Measurements from ENCODE around the gene ATP5F1B. TPM values are rescaled to one million over a fixed set of nuclear protein-coding genes. Genes with fewer than 3 reads are reported as not detected.

Gene ATP5F1B
- total RNA-seq, 1 experiment from 2014 or later, result 1,051 TPM

DNA sequence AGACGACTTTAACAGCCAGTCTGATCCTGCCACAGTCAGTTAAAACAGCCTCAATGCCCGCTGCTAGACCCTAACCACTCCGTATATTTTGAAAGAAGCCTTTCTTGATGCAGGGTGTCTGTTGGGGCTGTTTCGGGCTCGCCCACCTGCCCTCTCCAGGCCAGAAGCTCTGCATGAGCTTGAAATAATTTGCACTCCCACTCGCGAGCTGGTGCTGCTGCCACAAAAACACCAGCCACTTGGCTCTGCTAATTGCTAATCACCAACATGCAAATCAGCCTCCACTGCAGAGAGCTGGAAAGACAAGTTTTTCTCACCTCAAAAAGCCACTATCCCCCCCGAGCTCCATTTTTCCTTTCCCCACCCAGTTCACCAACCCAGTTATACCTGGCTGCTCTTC, 31.2 kb downstream of the ATP5F1B start:
- Histone ChIP-seq H3K4me3 (replicated peaks in 1 of 2; ENCODE audit: low read depth in 1 of 2, low read length in 2 of 2) (no peak overlapping the region), H3K9ac (ENCODE audit: low read length) (no peak overlapping the region), H4K20me1 (ENCODE audit: insufficient read depth) (0 out of 2 replicates have a peak, but pooled peaks cover 3% of the 10 kb centered on the region), H3K79me2 (ENCODE audit: insufficient read depth, low read length) (peaks cover 26% of the 10 kb centered on the region), H3K9me3 (ENCODE audit: control insufficient read depth in 1 of 2, insufficient read depth in 1 of 2, low read depth in 1 of 2, low read length in 2 of 2) (no peaks in the 10 kb centered on the region), H2AFZ (ENCODE audit: low read depth, low read length, poor library complexity, severe bottlenecking) (no peak overlapping the region), H3K27me3 (ENCODE audit: insufficient read depth, low read length) (no peaks in the 10 kb centered on the region), H3K27ac (ENCODE audit: low read depth, low read length) (no peak overlapping the region), H3K4me2 (ENCODE audit: low read length) (no peak overlapping the region), H3K9me2 (ENCODE audit: insufficient read depth) (no peaks in the 10 kb centered on the region), H3K4me1 (ENCODE audit: control insufficient read depth in 1 of 2, insufficient read depth in 2 of 2, low read length in 2 of 2) (no peaks in the 10 kb centered on the region), H3K36me3 (ENCODE audit: control insufficient read depth in 1 of 2, insufficient read depth in 2 of 2, low read length in 2 of 2) (peaks cover 65 to 69% of the 10 kb centered on the region in 2 experiments; a peak in 3 of 4 replicates)
- TF ChIP-seq TCF7L2 (IDR thresholded peaks at IDR 0.05; ENCODE audit: borderline replicate concordance, extremely low read depth, insufficient read depth, insufficient read length) (no peak), CBX3 (IDR thresholded peaks at IDR 0.05; ENCODE audit: low read depth) (no peak), POLR2AphosphoS5 (IDR thresholded peaks at IDR 0.05; ENCODE audit: low read depth, low read length) (no peak), JUND (IDR thresholded peaks at IDR 0.05) (no peak)
- TF ChIP-seq, protein P1, sequence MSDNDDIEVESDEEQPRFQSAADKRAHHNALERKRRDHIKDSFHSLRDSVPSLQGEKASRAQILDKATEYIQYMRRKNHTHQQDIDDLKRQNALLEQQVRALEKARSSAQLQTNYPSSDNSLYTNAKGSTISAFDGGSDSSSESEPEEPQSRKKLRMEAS (IDR thresholded peaks at IDR 0.05), result no peak
- intact Hi-C loops (cut with micrococcal nuclease), result no loop called here
- CTCF ChIA-PET, result no interaction called here
- BruUV-seq (replicated peaks), result no TSS peak
- DNase-seq (ENCODE audit: low read depth, low spot score), result no peak
- POLR2A ChIA-PET, result no interaction called here
- no peak for ATAC-seq
- RAD21 ChIA-PET (ENCODE audit: low non-redundant PET in 1 of 2, low total read pairs in 2 of 2, uncharacterized antibody in 2 of 2, unreplicated experiment in 2 of 2), result no interaction called here

DNA sequence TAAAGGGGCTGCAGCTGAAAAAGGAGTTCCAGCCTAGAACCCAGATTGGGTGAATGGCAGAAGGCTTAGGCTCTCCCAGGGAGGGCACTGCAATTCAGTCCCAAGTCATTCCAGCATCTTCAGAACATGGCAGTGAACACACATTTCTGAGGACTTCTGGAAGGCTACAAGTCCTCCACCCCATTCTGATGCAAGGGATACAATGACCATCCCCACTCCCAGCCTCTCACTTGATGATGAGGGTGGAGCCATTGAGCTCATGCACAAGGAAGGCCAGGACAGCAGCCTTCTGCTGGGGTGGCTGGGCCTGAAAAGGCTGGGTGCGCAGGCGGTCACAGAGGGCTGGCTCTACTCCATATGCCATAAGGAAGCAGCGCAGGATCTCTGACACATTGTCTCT, 41.4 kb downstream of the ATP5F1B start:
- no peak overlapping the region for H3K27ac ChIP-seq (ENCODE audit: low read depth, low read length)
- H3K4me1 ChIP-seq (ENCODE audit: control insufficient read depth in 1 of 2, insufficient read depth in 2 of 2, low read length in 2 of 2), result no peaks in the 10 kb centered on the region
- no peaks in the 10 kb centered on the region for H3K79me2 ChIP-seq (ENCODE audit: insufficient read depth, low read length)
- intact Hi-C loops (cut with micrococcal nuclease), result no loop called here
- peaks cover 66 to 69% of the 10 kb centered on the region in 2 experiments for H3K36me3 ChIP-seq (ENCODE audit: control insufficient read depth in 1 of 2, insufficient read depth in 2 of 2, low read length in 2 of 2)
- no TSS peak for BruUV-seq (replicated peaks)
- no peaks in the 10 kb centered on the region; the same call in 1 of the 2 replicates for H4K20me1 ChIP-seq (ENCODE audit: insufficient read depth)
- H3K27me3 ChIP-seq (ENCODE audit: insufficient read depth, low read length), result no peaks in the 10 kb centered on the region
- no peak for TF ChIP-seq ELF1 (IDR thresholded peaks at IDR 0.05; ENCODE audit: borderline replicate concordance, low read depth)
- no peak for TF ChIP-seq SRF (IDR thresholded peaks at IDR 0.05; ENCODE audit: low read depth)
- no peak for TF ChIP-seq FOSL1 (IDR thresholded peaks at IDR 0.05; ENCODE audit: low read depth)
- no peak for TF ChIP-seq TCF7L2 (IDR thresholded peaks at IDR 0.05; ENCODE audit: borderline replicate concordance, extremely low read depth, insufficient read depth, insufficient read length)
- TF ChIP-seq, protein P2, sequence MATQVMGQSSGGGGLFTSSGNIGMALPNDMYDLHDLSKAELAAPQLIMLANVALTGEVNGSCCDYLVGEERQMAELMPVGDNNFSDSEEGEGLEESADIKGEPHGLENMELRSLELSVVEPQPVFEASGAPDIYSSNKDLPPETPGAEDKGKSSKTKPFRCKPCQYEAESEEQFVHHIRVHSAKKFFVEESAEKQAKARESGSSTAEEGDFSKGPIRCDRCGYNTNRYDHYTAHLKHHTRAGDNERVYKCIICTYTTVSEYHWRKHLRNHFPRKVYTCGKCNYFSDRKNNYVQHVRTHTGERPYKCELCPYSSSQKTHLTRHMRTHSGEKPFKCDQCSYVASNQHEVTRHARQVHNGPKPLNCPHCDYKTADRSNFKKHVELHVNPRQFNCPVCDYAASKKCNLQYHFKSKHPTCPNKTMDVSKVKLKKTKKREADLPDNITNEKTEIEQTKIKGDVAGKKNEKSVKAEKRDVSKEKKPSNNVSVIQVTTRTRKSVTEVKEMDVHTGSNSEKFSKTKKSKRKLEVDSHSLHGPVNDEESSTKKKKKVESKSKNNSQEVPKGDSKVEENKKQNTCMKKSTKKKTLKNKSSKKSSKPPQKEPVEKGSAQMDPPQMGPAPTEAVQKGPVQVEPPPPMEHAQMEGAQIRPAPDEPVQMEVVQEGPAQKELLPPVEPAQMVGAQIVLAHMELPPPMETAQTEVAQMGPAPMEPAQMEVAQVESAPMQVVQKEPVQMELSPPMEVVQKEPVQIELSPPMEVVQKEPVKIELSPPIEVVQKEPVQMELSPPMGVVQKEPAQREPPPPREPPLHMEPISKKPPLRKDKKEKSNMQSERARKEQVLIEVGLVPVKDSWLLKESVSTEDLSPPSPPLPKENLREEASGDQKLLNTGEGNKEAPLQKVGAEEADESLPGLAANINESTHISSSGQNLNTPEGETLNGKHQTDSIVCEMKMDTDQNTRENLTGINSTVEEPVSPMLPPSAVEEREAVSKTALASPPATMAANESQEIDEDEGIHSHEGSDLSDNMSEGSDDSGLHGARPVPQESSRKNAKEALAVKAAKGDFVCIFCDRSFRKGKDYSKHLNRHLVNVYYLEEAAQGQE (IDR thresholded peaks at IDR 0.05; ENCODE audit: low read depth), result no peak
- TF ChIP-seq EZH2phosphoT487 (IDR thresholded peaks at IDR 0.05; ENCODE audit: borderline replicate concordance), result no peak
- no peak overlapping the region for H3K4me3 ChIP-seq (replicated peaks in 1 of 2; ENCODE audit: low read depth in 1 of 2, low read length in 2 of 2)
- no peak overlapping the region for H2AFZ ChIP-seq (ENCODE audit: low read depth, low read length, poor library complexity, severe bottlenecking)
- H3K9me2 ChIP-seq (ENCODE audit: insufficient read depth), result no peaks in the 10 kb centered on the region
- ChIA-PET RAD21 (ENCODE audit: low non-redundant PET in 1 of 2, low total read pairs in 2 of 2, uncharacterized antibody in 2 of 2, unreplicated experiment in 2 of 2) (no interaction called here), POLR2A (no interaction called here), CTCF (no interaction called here)
- no peak overlapping the region for H3K9ac ChIP-seq (ENCODE audit: low read length)
- no peak for ATAC-seq
- no peak for DNase-seq (ENCODE audit: low read depth, low spot score)
- no peaks in the 10 kb centered on the region for H3K9me3 ChIP-seq (ENCODE audit: control insufficient read depth in 1 of 2, insufficient read depth in 1 of 2, low read depth in 1 of 2, low read length in 2 of 2)
- H3K4me2 ChIP-seq (ENCODE audit: low read length), result no peak overlapping the region

All from HCT116 (cell line).